ENCODE measurements around the gene KCP.
A peak's percentile ranks its signal among the peaks of the same experiment; 100 is the strongest.

KCP gene

DNA sequence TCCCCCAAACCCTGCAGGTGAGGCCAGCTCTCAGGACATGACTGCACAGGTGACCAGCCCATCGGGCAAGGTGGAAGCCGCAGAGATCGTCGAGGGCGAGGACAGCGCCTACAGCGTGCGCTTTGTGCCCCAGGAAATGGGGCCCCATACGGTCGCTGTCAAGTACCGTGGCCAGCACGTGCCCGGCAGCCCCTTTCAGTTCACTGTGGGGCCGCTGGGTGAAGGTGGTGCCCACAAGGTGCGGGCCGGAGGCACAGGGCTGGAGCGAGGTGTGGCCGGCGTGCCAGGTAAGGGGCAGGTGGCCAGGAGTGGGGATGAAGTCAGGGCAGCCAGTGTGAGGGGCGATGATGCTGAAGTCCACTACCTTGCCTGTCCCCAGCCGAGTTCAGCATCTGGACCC is 56.1 kb downstream of the KCP start:
- no peak for DNase-seq

- DNase-seq: no peak
Observed at GRCh38 chr7:128853799-128854198, 56.7 kb downstream of the KCP start.

- no peak for DNase-seq
Observed at GRCh38 chr7:128852537-128853254, 57.8 kb downstream of the KCP start.

- no peak for DNase-seq
Observed at GRCh38 chr7:128849804-128850490, 60.6 kb downstream of the KCP start.

- DNase-seq: no peak
Observed at GRCh38 chr7:128849156-128849515, 61.4 kb downstream of the KCP start.

GRCh38 chr7:128848289-128849155 is 62.0 kb downstream of the KCP start:
- no peak for DNase-seq

DNA sequence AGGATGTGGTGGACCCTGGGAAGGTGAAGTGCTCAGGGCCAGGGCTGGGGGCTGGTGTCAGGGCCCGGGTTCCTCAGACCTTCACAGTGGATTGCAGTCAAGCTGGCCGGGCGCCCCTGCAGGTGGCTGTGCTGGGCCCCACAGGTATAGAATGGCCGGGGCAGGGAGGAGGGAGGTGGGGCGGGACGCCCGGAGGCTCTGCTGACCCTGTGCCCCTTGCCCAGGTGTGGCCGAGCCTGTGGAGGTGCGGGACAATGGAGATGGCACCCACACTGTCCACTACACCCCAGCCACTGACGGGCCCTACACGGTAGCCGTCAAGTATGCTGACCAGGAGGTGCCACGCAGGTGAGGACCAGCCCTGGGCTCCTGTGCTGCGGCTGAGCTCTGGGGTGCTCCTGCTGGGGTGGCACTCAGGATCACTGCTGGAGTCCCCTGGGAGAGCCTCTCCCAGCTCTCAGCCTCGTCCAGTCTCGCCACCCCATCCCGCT is 62.7 kb downstream of the KCP start:
- DNase-seq: no peak

GRCh38 chr7:128846781-128847444 is 63.6 kb downstream of the KCP start:
- DNase-seq: no peak

DNA sequence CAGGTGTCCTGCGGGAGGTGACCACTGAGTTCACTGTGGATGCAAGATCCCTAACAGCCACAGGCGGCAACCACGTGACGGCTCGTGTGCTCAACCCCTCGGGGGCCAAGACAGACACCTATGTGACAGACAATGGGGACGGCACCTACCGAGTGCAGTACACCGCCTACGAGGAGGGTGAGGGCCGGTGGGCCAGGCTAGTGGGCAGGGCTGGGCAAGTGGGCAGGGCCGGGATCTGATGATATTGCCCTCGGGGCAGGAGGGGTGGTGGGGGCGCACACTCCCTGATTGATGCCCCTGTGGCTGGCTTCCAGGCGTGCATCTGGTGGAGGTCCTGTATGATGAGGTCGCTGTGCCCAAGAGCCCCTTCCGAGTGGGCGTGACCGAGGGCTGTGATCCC is 64.5 kb downstream of the KCP start:
- no peak for DNase-seq

DNA sequence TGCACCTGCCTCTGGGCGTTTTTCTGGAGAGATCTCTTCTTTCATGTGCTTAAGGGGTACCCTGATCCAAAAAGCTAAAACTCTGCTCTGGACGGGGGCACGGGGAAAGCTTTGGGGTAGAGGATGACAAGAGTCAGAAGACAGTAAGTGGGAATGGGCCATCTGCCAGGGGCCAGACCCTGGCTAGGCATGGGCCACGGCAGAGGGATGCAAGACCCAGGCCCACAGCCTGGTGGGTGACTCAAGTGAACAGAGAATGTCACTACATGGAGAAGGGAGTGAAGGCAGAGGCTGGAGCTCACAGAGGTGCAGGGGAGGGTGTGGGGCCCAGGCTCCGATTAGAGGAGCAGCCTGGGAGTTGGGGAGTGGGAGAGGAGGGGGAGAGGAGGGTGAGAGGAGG is 65.0 kb downstream of the KCP start:
- DNase-seq: no peak

GRCh38 chr7:128844777-128845311 is 65.7 kb downstream of the KCP start:
- no peak for DNase-seq

GRCh38 chr7:128843938-128844621 is 66.4 kb downstream of the KCP start:
- no peak for DNase-seq

DNA sequence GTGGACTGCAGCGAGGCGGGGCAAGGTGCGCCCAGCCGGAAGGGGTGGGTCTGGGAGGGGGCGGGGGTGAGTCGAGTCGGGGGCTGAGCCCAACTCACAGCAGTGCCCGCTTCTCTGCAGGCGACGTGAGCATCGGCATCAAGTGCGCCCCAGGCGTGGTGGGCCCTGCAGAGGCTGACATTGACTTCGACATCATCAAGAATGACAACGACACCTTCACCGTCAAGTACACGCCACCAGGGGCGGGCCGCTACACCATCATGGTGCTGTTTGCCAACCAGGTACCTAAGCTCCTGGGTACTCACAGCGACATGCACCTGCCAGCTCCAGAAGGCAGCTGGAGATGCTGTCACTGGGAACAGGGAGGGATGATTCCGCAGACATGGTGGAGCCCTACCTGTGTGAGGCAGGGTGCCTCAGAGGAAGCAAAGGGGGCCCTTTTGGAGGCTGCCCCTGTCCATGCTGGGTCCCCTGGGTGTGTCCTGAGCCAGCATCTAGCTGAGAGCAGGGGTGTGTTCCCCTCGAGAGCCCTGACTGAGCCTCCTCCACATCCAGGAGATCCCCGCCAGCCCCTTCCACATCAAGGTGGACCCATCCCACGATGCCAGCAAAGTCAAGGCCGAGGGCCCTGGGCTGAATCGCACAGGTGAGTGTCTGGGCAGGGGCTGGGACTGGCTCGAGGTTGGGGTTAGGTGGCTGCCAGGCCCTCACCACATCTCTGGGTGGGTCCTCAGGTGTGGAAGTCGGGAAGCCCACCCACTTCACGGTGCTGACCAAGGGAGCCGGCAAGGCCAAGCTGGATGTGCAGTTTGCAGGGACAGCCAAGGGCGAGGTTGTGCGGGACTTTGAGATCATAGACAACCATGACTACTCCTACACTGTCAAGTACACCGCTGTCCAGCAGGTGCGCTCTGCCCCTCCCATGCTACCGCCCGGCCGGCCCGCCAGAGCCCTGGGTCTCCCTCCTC is 67.6 kb downstream of the KCP start:
- DNase-seq: no peak

GRCh38 chr7:128841921-128842673 is 68.4 kb downstream of the KCP start:
- DNase-seq: peak; percentile 43

GRCh38 chr7:128841171-128841690 is 69.3 kb downstream of the KCP start:
- DNase-seq: no peak

DNA sequence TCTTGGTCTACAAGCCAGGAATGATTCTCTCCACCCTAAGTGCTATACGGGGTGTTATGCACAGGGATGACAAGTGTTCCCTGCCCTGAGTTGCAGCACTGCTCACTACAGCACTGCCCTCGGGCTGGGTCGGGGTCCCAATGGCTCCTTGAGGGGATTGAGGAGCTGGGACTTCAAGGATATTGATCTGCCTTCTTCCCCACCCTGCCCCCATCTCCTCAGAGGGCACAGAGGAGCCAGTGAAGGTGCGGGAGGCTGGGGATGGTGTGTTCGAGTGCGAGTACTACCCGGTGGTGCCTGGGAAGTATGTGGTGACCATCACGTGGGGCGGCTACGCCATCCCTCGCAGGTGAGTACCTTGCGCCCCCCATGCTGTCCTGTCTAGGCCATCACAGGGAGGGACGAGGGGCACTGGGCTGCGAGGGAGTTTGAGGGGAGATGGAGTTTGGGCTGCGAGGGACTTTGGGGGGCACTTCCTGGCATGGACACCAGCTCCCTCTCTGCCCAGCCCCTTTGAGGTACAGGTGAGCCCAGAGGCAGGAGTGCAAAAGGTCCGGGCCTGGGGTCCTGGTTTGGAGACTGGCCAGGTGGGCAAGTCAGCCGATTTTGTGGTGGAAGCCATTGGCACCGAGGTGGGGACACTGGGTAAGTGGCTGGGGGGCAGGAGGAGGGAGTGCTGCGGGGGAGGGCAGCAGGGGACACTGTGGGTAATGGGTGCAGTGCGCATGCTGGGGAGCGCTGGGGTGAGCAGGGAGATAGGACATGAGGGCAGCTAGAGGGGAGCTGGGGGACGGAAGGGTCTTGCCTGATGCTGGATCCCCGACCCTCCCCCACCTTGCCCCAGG is 70.0 kb downstream of the KCP start:
- DNase-seq: no peak

DNA sequence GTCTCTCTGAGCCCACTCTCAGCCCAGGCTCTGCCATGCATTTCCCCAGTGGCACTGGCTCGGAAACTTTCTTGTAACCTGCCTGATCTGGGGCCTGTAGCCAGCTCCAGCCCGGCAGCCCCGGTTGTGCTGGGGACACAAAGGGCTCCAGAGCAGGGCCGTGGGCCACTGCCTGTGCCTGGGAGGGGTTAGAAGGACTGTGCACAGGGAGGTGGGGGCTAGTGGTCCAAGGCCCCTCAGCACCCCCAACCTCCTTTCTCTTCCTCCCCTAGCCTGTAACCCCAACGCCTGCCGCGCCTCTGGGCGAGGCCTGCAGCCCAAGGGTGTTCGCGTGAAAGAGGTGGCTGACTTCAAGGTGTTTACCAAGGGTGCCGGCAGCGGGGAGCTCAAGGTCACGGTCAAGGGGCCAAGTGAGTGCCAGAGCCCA is 70.7 kb downstream of the KCP start:
- DNase-seq: no peak

DNA sequence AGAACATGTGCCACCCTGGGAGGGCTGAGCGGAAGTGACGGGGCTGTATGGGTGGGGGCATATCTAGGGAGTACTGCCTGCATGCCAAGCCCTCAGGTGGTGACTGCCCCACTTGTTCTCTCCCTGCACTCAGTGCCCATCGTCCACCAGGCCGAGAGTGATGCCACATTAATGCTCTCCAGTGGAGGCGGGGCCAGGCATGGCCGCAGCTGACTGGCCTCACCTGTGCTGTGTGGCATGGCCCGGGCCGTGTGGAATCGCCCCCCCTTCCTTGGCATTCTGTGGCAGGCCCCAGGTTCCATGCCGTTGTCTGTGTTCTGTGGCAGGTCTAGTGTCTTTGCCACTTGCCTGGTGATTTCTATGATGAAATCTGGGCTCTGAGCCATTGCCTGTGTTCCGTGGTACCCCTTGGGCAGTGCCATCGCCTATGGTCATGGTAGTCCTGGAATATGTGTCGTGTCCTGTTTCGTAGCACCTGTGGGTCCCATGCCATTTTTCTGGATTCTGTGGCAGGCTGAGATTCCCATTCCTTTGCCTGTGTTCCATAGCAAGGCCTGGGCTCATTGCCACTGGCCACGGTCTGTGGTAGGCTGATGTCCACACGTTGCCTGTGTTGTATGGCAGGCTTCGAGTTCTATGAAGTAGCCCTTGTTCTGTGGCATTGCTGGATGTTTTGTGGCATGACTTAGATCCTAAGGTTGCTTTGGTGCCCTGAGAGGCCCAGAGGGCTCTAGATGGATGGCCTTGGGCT is 71.4 kb downstream of the KCP start:
- DNase-seq: no peak

Measured in activated T-cell treated with anti-CD3 and anti-CD28 coated beads for 4 hours (primary cell).